Activated CD4-positive, alpha-beta memory T cell treated with anti-CD3 and anti-CD28 coated beads for 36 hours (primary cell): ENCODE measurements around the gene HIVEP2. TPM values are rescaled to one million over a fixed set of nuclear protein-coding genes. Genes with fewer than 3 reads are reported as not detected.
A peak's percentile ranks its signal among the peaks of the same experiment; 100 is the strongest.

Experiments used
- CTCF ChIA-PET: fragments of 350-600 bp; sonication (Branson Sonifier 250); formaldehyde crosslinking; loops from one replicate; lab custom pipeline; 2021; ENCODE audit warnings: antibody characterized with exemption, inconsistent platforms; lab: Charles Lee
- POLR2A ChIA-PET: fragments of 350-600 bp; sonication (Branson Sonifier 250); formaldehyde crosslinking; loops from one replicate; lab custom pipeline; 2021; ENCODE audit warnings: antibody characterized with exemption; lab: Charles Lee
- DNase-seq: peaks from one replicate; pipeline ENCODE4 v3.0.0-alpha.2; 2020
- H3K27ac Mint-ChIP-seq: one replicate; pipeline ENCODE4 v1.8.0; 2021; ENCODE audit warnings: mixed read lengths
- H3K27me3 Mint-ChIP-seq: one replicate; pipeline ENCODE4 v1.8.0; 2021; ENCODE audit warnings: mixed read lengths
- H3K36me3 Mint-ChIP-seq: one replicate; pipeline ENCODE4 v1.8.0; 2021; ENCODE audit warnings: mixed read lengths
- H3K4me1 Mint-ChIP-seq: one replicate; pipeline ENCODE4 v1.8.0; 2021; ENCODE audit warnings: low read depth, mixed read lengths
- H3K4me3 Mint-ChIP-seq: one replicate; pipeline ENCODE4 v1.8.0; 2021; ENCODE audit warnings: mild to moderate bottlenecking, mixed read lengths
- H3K9me3 Mint-ChIP-seq: one replicate; pipeline ENCODE4 v1.8.0; 2021; ENCODE audit warnings: mixed read lengths
- intact Hi-C: fragments of 100-400 bp; cut with micrococcal nuclease; formaldehyde crosslinking; loops from one replicate; pipeline ENCODE4 v1.15.1; 2023
- total RNA-seq, 2 experiments: library from RNA; stranded (reverse); gene quantifications; one replicate each; pipeline ENCODE4 v1.2.3, GENCODE V29; 2021

The HIVEP2 gene
- total RNA-seq, 2 experiments from 2014 or later, result 24.3 to 25.1 TPM

DNA sequence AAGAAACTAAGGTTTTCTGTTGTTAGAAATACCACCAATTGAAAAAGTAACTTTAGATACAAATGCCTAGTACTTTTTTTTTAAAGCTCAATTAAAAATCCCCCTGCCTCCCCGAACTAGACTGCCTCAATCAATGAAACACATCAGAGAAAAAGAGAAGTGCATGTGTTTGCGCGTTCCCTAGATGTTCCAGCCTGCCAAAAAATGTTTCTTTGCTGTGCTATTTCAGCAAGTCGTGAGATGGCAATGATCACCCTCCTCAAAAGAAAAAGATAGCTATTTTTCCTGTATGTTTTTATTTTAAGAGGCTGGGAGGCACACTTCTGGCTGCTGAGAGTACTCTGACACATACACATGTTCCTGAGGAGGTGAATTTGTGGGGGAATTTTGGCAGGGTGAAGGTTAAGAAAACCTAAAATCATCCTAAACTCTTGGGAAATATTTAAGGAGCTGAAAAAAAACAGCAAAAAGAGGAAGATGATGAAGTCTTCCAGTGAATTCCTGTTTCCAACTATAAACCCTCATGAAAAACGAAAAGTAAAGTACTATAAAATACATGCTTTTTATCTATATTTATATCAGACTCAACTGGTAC, 114.8 kb downstream of the HIVEP2 start:
- peaks cover 73% of the 10 kb centered on the region for H3K4me1 Mint-ChIP-seq
- H3K36me3 Mint-ChIP-seq, result peaks cover 27% of the 10 kb centered on the region
- peak overlapping the region; percentile 2 for H3K27ac Mint-ChIP-seq
- H3K27me3 Mint-ChIP-seq, result no peaks in the 10 kb centered on the region
- CTCF ChIA-PET, result interaction anchor here (1.1 kb wide), 1 partner anchor 11 kb away, joined by 4 read pairs; no protein-coding TSS in a partner anchor
- POLR2A ChIA-PET, result interaction anchor here (0.7 kb wide), 1 partner anchor 1715 kb away, joined by 3 read pairs; no protein-coding TSS in a partner anchor
- intact Hi-C loops, result loop anchor here (5.0 kb wide), 1 partner anchor 197 kb away; no protein-coding TSS in a partner anchor
- H3K4me3 Mint-ChIP-seq, result no peak overlapping the region
- no peak for DNase-seq
- no peaks in the 10 kb centered on the region for H3K9me3 Mint-ChIP-seq

DNA sequence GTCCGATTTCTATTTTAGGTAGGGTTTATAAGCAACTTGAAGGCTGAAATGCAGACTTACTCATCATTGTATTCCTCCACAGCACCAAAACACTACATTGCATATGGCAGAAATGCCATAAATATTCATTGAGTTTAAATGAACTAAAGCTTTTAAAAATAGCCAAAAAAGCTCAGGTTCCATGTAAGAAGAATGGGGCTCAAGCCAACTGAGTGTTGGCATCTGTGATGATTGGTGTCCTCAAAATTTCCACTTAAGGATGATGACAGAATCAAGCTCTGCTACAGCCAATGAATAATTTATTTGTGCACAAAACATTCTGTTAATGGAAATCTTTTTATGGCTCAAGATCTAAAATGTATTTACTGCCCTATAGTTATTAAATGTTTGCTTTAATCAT, 115.4 kb downstream of the HIVEP2 start:
- intact Hi-C loops, result no loop called here
- Mint-ChIP-seq H3K4me3 (no peak overlapping the region), H3K9me3 (no peaks in the 10 kb centered on the region), H3K27ac (no peak overlapping the region), H3K27me3 (no peaks in the 10 kb centered on the region), H3K4me1 (peaks cover 74% of the 10 kb centered on the region), H3K36me3 (peaks cover 22% of the 10 kb centered on the region)
- CTCF ChIA-PET, result no interaction called here
- POLR2A ChIA-PET, result interaction anchor here (0.7 kb wide), 1 partner anchor 1715 kb away, joined by 3 read pairs; no protein-coding TSS in a partner anchor
- DNase-seq, result no peak

DNA sequence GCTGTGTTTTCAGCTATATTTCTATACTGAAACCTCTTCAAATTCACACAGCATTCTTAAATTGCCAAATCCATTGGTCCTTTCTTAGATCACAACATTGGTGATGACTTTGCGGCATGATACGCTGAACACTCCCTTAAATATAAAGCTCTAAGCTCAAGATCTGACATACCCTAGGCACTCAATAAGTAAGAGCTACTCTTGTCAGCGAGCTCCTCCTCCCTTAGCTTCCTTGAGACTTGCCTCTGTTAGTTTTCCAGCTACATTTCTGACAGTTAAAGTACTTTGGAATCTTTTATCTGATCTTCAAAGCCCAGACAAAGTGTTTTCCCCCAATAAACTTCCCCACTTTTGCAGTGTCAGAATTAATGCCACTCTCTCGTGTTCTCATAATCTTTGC, 117.0 kb downstream of the HIVEP2 start:
- CTCF ChIA-PET, result interaction anchor here (1.3 kb wide), 1 partner anchor 12 kb away, joined by 3 read pairs; no protein-coding TSS in a partner anchor
- DNase-seq, result no peak
- no peak overlapping the region for H3K27ac Mint-ChIP-seq
- H3K4me3 Mint-ChIP-seq, result no peak overlapping the region
- peaks cover 73% of the 10 kb centered on the region for H3K4me1 Mint-ChIP-seq
- H3K27me3 Mint-ChIP-seq, result no peaks in the 10 kb centered on the region
- peaks cover 2% of the 10 kb centered on the region for H3K9me3 Mint-ChIP-seq
- POLR2A ChIA-PET, result interaction anchor here (0.7 to 1.4 kb wide), 2 partner anchors 14 to 680 kb away, joined by 3 to 4 read pairs; no protein-coding TSS in a partner anchor
- peaks cover 26% of the 10 kb centered on the region for H3K36me3 Mint-ChIP-seq
- intact Hi-C loops, result no loop called here

DNA sequence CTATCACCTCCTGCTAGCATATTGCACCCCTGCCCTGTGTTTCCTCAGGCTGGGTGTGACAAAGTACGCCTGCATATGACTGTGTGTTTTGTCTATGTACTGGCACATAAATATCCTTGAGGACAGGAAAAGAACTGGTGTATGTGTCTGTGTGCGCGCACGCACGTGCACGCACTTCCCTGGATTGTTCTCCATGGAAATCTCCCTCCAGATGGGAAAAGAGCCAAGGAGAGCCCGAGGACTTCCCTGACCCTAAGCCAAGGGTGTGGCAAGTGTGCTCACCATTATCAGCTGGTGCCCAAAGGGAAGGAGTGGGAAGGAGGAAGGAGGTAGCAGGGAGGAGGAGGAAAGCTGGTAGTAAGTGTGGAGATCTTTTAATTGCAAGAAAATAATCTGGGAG, 117.6 kb downstream of the HIVEP2 start:
- intact Hi-C loops, result no loop called here
- CTCF ChIA-PET, result interaction anchor here (1.3 kb wide), 1 partner anchor 13 kb away, joined by 3 read pairs; no protein-coding TSS in a partner anchor
- H3K4me3 Mint-ChIP-seq, result no peak overlapping the region
- peaks cover 73% of the 10 kb centered on the region for H3K4me1 Mint-ChIP-seq
- DNase-seq, result no peak
- peak overlapping the region; percentile 21 for H3K27ac Mint-ChIP-seq
- no peaks in the 10 kb centered on the region for H3K27me3 Mint-ChIP-seq
- H3K36me3 Mint-ChIP-seq, result peaks cover 30% of the 10 kb centered on the region
- POLR2A ChIA-PET, result no interaction called here
- peaks cover 4% of the 10 kb centered on the region for H3K9me3 Mint-ChIP-seq

DNA sequence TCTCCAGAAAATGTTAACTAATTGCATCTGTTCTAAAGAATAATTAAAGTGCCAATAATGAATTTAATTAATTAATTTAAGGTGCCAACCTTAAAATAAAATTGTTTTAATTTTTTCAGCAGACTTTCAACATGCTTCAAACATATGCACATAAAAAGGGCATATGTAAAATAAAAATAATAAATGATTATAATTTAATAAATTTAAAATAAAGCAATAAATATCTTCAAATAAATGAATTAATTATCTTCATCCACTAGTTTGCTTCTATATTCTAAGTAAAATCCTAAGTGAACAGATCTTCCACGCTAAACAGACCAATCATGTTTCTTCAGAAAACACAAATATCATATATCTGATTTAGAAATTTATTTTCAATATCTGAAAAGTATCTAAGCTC, 119.2 kb downstream of the HIVEP2 start:
- peaks cover 26% of the 10 kb centered on the region for H3K36me3 Mint-ChIP-seq
- intact Hi-C loops, result no loop called here

DNA sequence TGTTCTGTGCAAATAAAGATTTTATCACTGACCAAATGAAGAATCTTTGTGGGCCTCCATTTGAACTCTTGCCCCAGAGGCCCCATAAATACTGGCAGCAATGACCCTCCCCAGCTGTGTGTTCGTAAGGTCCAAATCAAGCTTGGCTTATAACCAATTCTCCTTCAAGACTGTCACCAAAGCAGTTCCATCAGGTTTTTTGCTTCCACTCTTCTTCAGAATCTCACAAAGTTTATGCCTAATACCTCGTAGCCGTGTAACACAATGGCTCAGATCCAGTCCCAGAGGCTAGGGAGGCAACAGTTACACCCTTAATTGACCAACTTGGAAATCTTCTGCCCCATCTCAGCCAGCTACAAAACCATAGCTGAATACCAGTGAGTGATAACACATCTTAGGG, 120.5 kb downstream of the HIVEP2 start:
- POLR2A ChIA-PET, result interaction anchor here (0.5 to 6.4 kb wide), 2 partner anchors 17 to 22 kb away, joined by 3 to 34 read pairs; no protein-coding TSS in a partner anchor
- Mint-ChIP-seq H3K4me3 (no peak overlapping the region), H3K4me1 (peaks cover 75% of the 10 kb centered on the region), H3K9me3 (peaks cover 4% of the 10 kb centered on the region), H3K36me3 (peaks cover 19% of the 10 kb centered on the region), H3K27me3 (peaks cover 2% of the 10 kb centered on the region), H3K27ac (peak overlapping the region; percentile 65)
- no peak for DNase-seq
- intact Hi-C loops, result loop anchor here (5.0 kb wide), 1 partner anchor 132 kb away; no protein-coding TSS in a partner anchor
- CTCF ChIA-PET, result interaction anchor here (1.0 to 2.2 kb wide), 7 partner anchors 10 to 202 kb away, joined by 3 to 7 read pairs (median 5); no protein-coding TSS in a partner anchor

More for the DNA sequence above, 119.2 kb downstream of the HIVEP2 start:
- Mint-ChIP-seq H3K27ac (no peak overlapping the region), H3K4me1 (peaks cover 75% of the 10 kb centered on the region), H3K27me3 (no peaks in the 10 kb centered on the region), H3K4me3 (no peak overlapping the region), H3K9me3 (peaks cover 4% of the 10 kb centered on the region)
- no peak for DNase-seq
- ChIA-PET POLR2A (interaction anchor here (0.7 kb wide), 1 partner anchor 52 kb away, joined by 3 read pairs; no protein-coding TSS in a partner anchor), CTCF (interaction anchor here (0.6 to 1.2 kb wide), 3 partner anchors 9 to 1035 kb away, joined by 3 to 4 read pairs (median 3); no protein-coding TSS in a partner anchor)

DNA sequence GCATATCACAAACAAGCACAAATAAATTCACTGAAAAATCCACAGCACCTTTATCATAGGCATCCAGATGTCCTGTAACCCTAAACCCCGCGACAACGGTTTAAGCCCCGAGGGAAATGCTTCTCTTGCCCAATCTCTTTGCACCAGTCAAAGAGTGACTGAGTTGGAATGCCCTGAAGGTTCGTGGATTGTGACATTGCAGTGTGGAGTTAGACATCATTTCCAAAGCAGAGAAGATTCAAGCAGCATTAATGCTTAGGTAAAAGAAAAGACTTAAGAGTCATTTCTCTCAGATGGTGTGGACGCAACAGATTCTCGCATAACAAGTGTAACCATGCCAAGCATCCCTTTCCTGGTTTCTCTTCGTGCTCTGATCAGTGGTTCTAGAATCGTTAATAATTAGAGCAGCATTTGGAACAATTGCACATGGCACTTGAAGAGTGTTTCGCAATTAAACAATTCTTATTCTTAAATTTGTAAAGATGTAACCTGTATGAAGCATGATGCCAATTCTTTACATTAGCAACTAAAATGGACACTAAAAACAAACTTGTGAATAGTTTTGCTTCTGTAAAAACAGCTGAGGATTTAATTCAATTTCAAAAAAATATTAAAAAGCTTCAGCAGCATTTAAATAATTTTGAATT, 121.6 kb downstream of the HIVEP2 start:
- Mint-ChIP-seq H3K36me3 (peaks cover 12% of the 10 kb centered on the region), H3K4me1 (peaks cover 75% of the 10 kb centered on the region), H3K4me3 (peak overlapping the region; percentile 29), H3K27ac (peak overlapping the region; percentile 86), H3K9me3 (peaks cover 4% of the 10 kb centered on the region), H3K27me3 (peaks cover 2% of the 10 kb centered on the region)
- DNase-seq, result no peak
- intact Hi-C loops, result loop anchor here (5.0 kb wide), 1 partner anchor 131 kb away; no protein-coding TSS in a partner anchor
- ChIA-PET CTCF (interaction anchor here (0.8 to 2.2 kb wide), 11 partner anchors 14 to 204 kb away, joined by 3 to 11 read pairs (median 5); no protein-coding TSS in a partner anchor), POLR2A (interaction anchor here (1.0 to 6.4 kb wide), 3 partner anchors 16 to 62 kb away, joined by 4 to 34 read pairs (median 4); no protein-coding TSS in a partner anchor)

DNA sequence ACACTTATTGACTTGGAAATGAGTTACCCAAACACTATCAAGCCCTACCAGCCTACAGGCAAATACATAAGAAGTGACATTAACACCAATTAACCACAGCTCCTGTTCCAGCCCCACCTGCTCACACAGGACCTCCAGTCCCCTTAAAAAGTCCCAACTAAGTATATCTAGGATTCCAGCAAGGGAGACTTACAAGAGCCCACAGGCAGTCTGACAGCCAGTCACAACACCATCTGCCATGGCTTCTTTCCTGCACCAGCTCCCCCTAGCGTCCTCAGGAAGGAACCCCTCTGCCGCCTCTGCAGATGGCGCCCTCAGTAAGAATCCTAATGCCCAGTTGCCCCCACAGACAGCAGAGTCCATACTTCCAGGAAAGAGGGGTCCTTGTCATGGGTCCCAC, 122.1 kb downstream of the HIVEP2 start:
- Mint-ChIP-seq H3K27ac (peak overlapping the region; percentile 86), H3K9me3 (peaks cover 4% of the 10 kb centered on the region), H3K4me3 (peak overlapping the region; percentile 29), H3K27me3 (peaks cover 2% of the 10 kb centered on the region), H3K36me3 (peaks cover 12% of the 10 kb centered on the region), H3K4me1 (peaks cover 73% of the 10 kb centered on the region)
- peak; percentile 60 for DNase-seq
- ChIA-PET CTCF (interaction anchor here (0.6 to 2.2 kb wide), 7 partner anchors 13 to 204 kb away, joined by 3 to 11 read pairs (median 5); no protein-coding TSS in a partner anchor), POLR2A (interaction anchor here (1.0 to 6.4 kb wide), 4 partner anchors 16 to 63 kb away, joined by 4 to 34 read pairs (median 14); no protein-coding TSS in a partner anchor)
- intact Hi-C loops, result loop anchor here (1.0 to 5.0 kb wide), 6 partner anchors 10 to 131 kb away; no protein-coding TSS in a partner anchor

DNA sequence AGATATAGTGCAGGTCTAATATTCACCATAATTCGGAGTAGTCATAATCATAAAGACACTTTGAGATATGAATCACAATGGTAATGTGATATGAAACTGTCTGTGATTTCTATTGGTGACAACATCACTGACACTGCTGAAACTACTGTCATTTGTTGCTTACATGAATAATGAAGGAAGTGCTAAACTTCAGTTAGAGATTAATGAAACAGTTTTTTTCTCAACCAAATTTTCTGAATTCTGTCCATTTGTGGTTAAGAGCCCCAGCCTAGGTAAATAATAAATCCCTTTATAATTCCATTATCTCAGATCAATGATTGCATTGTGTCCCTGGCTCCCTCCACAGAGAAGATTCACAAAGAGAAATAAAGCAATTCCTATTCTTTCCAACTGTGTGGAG, 122.6 kb downstream of the HIVEP2 start:
- ChIA-PET POLR2A (interaction anchor here (1.0 to 6.4 kb wide), 5 partner anchors 17 to 91 kb away, joined by 4 to 34 read pairs (median 5); no protein-coding TSS in a partner anchor), CTCF (interaction anchor here (0.6 to 1.9 kb wide), 6 partner anchors 13 to 205 kb away, joined by 3 to 11 read pairs (median 4); no protein-coding TSS in a partner anchor)
- peaks cover 2% of the 10 kb centered on the region for H3K27me3 Mint-ChIP-seq
- H3K9me3 Mint-ChIP-seq, result peaks cover 4% of the 10 kb centered on the region
- peaks cover 73% of the 10 kb centered on the region for H3K4me1 Mint-ChIP-seq
- intact Hi-C loops, result loop anchor here (1.0 to 5.0 kb wide), 6 partner anchors 11 to 130 kb away; no protein-coding TSS in a partner anchor
- H3K36me3 Mint-ChIP-seq, result peaks cover 13% of the 10 kb centered on the region
- peak overlapping the region; percentile 29 for H3K4me3 Mint-ChIP-seq
- peak overlapping the region; percentile 86 for H3K27ac Mint-ChIP-seq
- no peak for DNase-seq

DNA sequence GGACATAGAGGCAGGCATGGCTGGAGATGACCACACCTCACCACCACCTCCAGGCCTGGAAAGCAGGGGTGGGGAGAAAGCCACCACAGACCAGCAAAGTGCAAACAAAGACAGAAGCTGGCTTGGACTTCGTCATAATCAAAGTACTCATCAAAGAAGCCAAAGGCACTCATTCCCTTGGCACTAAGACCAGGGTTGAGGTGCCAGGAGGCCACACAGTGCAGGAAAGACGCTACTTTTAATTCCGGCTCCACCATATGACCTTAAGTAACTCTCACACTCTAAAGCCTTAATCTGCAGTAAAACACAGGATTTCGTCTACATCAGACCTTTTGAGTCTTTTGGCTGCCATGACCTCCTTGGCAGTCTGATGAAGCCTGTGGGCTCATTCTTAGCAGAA, 123.1 kb downstream of the HIVEP2 start:
- peaks cover 13% of the 10 kb centered on the region for H3K36me3 Mint-ChIP-seq
- ChIA-PET CTCF (interaction anchor here (1.5 kb wide), 1 partner anchor 205 kb away, joined by 5 read pairs; no protein-coding TSS in a partner anchor), POLR2A (interaction anchor here (1.7 to 6.4 kb wide), 5 partner anchors 19 to 124 kb away, joined by 4 to 34 read pairs (median 24); partner anchors contain the start of gene HIVEP2)
- H3K27ac Mint-ChIP-seq, result peak overlapping the region; percentile 97
- peaks cover 2% of the 10 kb centered on the region for H3K27me3 Mint-ChIP-seq
- intact Hi-C loops, result loop anchor here (1.0 to 5.0 kb wide), 6 partner anchors 11 to 130 kb away; no protein-coding TSS in a partner anchor
- no peak for DNase-seq
- no peak overlapping the region for H3K4me3 Mint-ChIP-seq
- H3K9me3 Mint-ChIP-seq, result peaks cover 4% of the 10 kb centered on the region
- H3K4me1 Mint-ChIP-seq, result peaks cover 71% of the 10 kb centered on the region

DNA sequence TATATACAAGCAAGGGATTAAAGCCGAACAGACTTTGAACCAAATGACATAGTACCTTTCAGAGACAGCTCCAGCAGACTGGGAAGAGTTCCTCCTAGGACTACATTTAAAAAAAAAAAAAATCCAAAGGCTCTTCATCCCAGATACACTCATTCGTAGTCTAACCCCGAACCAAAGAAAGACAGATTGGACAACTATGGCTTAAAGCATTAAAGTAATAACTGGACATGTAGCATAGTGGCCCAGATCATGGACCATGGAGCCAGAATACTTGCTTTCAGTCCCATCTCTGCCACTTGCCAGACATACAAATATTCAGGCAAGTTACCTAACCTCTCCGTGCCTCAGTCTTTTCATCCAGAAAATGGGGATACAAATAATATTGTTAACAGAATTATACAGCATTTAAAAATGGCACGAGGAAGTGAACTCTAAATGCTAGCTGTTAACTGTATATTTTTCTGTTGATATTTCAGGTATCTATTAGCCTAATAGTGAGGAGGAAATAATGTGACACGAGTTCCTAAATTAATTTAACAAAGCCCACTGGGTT, 123.7 kb downstream of the HIVEP2 start:
- H3K4me3 Mint-ChIP-seq, result no peak overlapping the region

More for the DNA sequence above, 123.7 kb downstream of the HIVEP2 start:
- POLR2A ChIA-PET, result interaction anchor here (0.9 to 6.4 kb wide), 6 partner anchors 12 to 125 kb away, joined by 5 to 34 read pairs (median 16); partner anchors contain the start of gene HIVEP2
- Mint-ChIP-seq H3K27me3 (peaks cover 2% of the 10 kb centered on the region), H3K9me3 (peaks cover 4% of the 10 kb centered on the region), H3K36me3 (peaks cover 16% of the 10 kb centered on the region), H3K4me1 (peaks cover 76% of the 10 kb centered on the region), H3K27ac (peak overlapping the region; percentile 97)
- intact Hi-C loops, result loop anchor here (5.0 kb wide), 1 partner anchor 129 kb away; no protein-coding TSS in a partner anchor
- CTCF ChIA-PET, result interaction anchor here (2.2 to 2.5 kb wide), 2 partner anchors 18 to 206 kb away, joined by 8 read pairs; no protein-coding TSS in a partner anchor
- DNase-seq, result no peak
